H1 (cell line): Measurements from ENCODE around the gene LHFPL2.

Experiments
- ATF2 ChIP-seq: IDR thresholded peaks from 2 replicates; pipeline ENCODE4 v1.6.1; 2012; ENCODE audit warnings: low read length, inconsistent platforms
- BACH1 ChIP-seq: IDR thresholded peaks from 2 replicates; pipeline ENCODE4 v1.6.1; 2012; ENCODE audit warnings: low read length, improper control_type of control experiment
- CHD2 ChIP-seq: IDR thresholded peaks from 2 replicates; pipeline ENCODE4 v1.6.1; 2012; ENCODE audit warnings: low read length, improper control_type of control experiment
- EZH2 ChIP-seq: fragments of 200-600 bp; sonication (generic); IDR thresholded peaks from 2 replicates; pipeline ENCODE4 v1.7.1; 2012; ENCODE audit warnings: low read depth, mild to moderate bottlenecking, moderate library complexity, low read length, inconsistent platforms; ENCODE audit not compliant: severe bottlenecking
- GTF2F1 ChIP-seq: IDR thresholded peaks from 2 replicates; pipeline ENCODE4 v1.6.1; 2012; ENCODE audit warnings: low read depth, low read length, improper control_type of control experiment, borderline replicate concordance
- JUN ChIP-seq: IDR thresholded peaks from 2 replicates; pipeline ENCODE4 v1.6.1; 2011; ENCODE audit warnings: low read depth, mild to moderate bottlenecking, improper control_type of control experiment, low read length
- MAFK ChIP-seq: IDR thresholded peaks from 2 replicates; pipeline ENCODE4 v1.6.1; 2012; ENCODE audit warnings: low read depth, mild to moderate bottlenecking, improper control_type of control experiment, low read length
- POLR2A ChIP-seq, 2 experiments: IDR thresholded peaks; 1 replicate in 1 of 2; 2 replicates in 1 of 2; pipeline ENCODE4 v1.6.1; 2011; ENCODE audit warnings: low read depth in 2 of 2, low read length in 2 of 2, mild to moderate bottlenecking in 2 of 2; ENCODE audit errors: control extremely low read depth in 1 of 2
- POLR2AphosphoS5 ChIP-seq: IDR thresholded peaks from 2 replicates; pipeline ENCODE4 v1.6.1; 2011; ENCODE audit warnings: low read depth, low read length
- YY1 ChIP-seq: IDR thresholded peaks from 2 replicates; pipeline ENCODE4 v1.6.1; 2011; ENCODE audit warnings: low read depth, mild to moderate bottlenecking, low read length
- ZNF274 ChIP-seq: IDR thresholded peaks from 2 replicates; pipeline ENCODE4 v1.7.0; 2012; ENCODE audit warnings: low read length, borderline replicate concordance; ENCODE audit errors: extremely low read depth
- TF ChIP-seq, protein P1 (sequence below), 3 experiments: IDR thresholded peaks; 1 replicate in 2 of 3; 2 replicates in 1 of 3; pipeline versions ENCODE4 v1.5.1 to v1.6.1; 2011; ENCODE audit warnings: low read length in 3 of 3, mild to moderate bottlenecking in 3 of 3, inconsistent platforms in 2 of 3, low read depth in 1 of 3, moderate library complexity in 1 of 3; ENCODE audit not compliant: insufficient read depth in 1 of 3; ENCODE audit errors: control extremely low read depth in 1 of 3

- TF ChIP-seq ATF2: no peak
- no peak for TF ChIP-seq MAFK
- no peak for TF ChIP-seq POLR2AphosphoS5
- no peak for TF ChIP-seq GTF2F1
- TF ChIP-seq POLR2A (IDR thresholded peaks at IDR 0.05; ENCODE audit: control extremely low read depth in 1 of 2, low read depth in 2 of 2, low read length in 2 of 2): no peak
- TF ChIP-seq JUN: no peak
- TF ChIP-seq, protein P1, sequence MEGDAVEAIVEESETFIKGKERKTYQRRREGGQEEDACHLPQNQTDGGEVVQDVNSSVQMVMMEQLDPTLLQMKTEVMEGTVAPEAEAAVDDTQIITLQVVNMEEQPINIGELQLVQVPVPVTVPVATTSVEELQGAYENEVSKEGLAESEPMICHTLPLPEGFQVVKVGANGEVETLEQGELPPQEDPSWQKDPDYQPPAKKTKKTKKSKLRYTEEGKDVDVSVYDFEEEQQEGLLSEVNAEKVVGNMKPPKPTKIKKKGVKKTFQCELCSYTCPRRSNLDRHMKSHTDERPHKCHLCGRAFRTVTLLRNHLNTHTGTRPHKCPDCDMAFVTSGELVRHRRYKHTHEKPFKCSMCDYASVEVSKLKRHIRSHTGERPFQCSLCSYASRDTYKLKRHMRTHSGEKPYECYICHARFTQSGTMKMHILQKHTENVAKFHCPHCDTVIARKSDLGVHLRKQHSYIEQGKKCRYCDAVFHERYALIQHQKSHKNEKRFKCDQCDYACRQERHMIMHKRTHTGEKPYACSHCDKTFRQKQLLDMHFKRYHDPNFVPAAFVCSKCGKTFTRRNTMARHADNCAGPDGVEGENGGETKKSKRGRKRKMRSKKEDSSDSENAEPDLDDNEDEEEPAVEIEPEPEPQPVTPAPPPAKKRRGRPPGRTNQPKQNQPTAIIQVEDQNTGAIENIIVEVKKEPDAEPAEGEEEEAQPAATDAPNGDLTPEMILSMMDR (IDR thresholded peaks at IDR 0.05; ENCODE audit: control extremely low read depth in 1 of 3, insufficient read depth in 1 of 3, low read depth in 1 of 3, low read length in 3 of 3): no peak
- TF ChIP-seq CHD2: no peak
- no peak for TF ChIP-seq ZNF274
- no peak for TF ChIP-seq BACH1
- no peak for TF ChIP-seq EZH2
- no peak for TF ChIP-seq YY1
Measured at GRCh38 chr5:78552729-78553342, 95.7 kb downstream of the LHFPL2 start.
